K562 (cell line): ENCODE data around the gene NTNG1. TPM values are rescaled to one million over a fixed set of nuclear protein-coding genes. Genes with fewer than 3 reads are reported as not detected.

Experiments
- ATAC-seq: fragments of 200-7000 bp; cut with Tn5 transposase; 3 replicates; pipeline ENCODE4 v1.9.1; 2020; ENCODE audit warnings: moderate library complexity
- BruUV-seq: library from RNA; stranded (reverse); fragments of 400-500 nt; replicated peaks from 2 replicates; lab custom pipeline; 2021; lab: Mats Ljungman, UMichigan
- CTCF ChIA-PET: fragments of 300-600 bp; formaldehyde crosslinking; extraction: SDS; loops from one replicate; lab custom pipeline; 2021; ENCODE audit warnings: low intra/inter-chr PET ratio; lab: Yijun Ruan, JAX
- POLR2A ChIA-PET: fragments of 300-600, 350-650 bp; sonication (Branson Sonifier 250); formaldehyde crosslinking; extraction: SDS; loops from one replicate; lab custom pipeline; 2021; ENCODE audit warnings: antibody characterized with exemption, inconsistent platforms; lab: Yijun Ruan, JAX
- DNase-seq, 4 experiments: peaks; one replicate each; pipeline versions ENCODE4 v3.0.0 to v3.0.0-alpha.2; 2011 to 2018; ENCODE audit warnings: low spot score in 3 of 4, mixed read lengths in 3 of 4; ENCODE audit errors: extremely low read depth in 1 of 4
- FAIRE-seq: peaks from 2 replicates; lab custom pipeline; 2011; peaks lifted over from hg19 to GRCh38; lab: Jason Lieb, UNC
- H2AFZ ChIP-seq: 2 replicates; pipeline ENCODE4 v1.6.0; 2011; ENCODE audit warnings: low read depth, low read length, control low read depth, inconsistent platforms
- H3K27ac ChIP-seq: fragments of 200-600 bp; 3 replicates; pipeline ENCODE4 v1.8.0; 2011; ENCODE audit warnings: low read depth, mild to moderate bottlenecking, control low read depth, inconsistent platforms, low read length, moderate library complexity, mixed read lengths; ENCODE audit errors: extremely low read depth
- H3K27me3 ChIP-seq, 2 experiments: fragments of 300-600 bp in 1 of 2; 2 replicates in 1 of 2; 3 replicates in 1 of 2; pipeline versions ENCODE4 v1.6.0 to v1.8.0; 2011; ENCODE audit warnings: inconsistent platforms in 2 of 2, low read length in 2 of 2, mild to moderate bottlenecking in 1 of 2, mixed read lengths in 1 of 2, moderate library complexity in 1 of 2; ENCODE audit not compliant: control insufficient read depth in 2 of 2, insufficient read depth in 2 of 2
- H3K36me3 ChIP-seq: fragments of 300-600 bp; 3 replicates; pipeline ENCODE4 v1.8.0; 2011; ENCODE audit warnings: mild to moderate bottlenecking, low read length, inconsistent platforms; ENCODE audit not compliant: control insufficient read depth, insufficient read depth
- H3K4me1 ChIP-seq, 2 experiments: fragments of 200-600 bp in 1 of 2; replicated peaks in 1 of 2; 2 replicates in 1 of 2; 3 replicates in 1 of 2; pipeline versions ENCODE4 v1.5.1 to v1.8.0; 2011; ENCODE audit warnings: inconsistent platforms in 2 of 2, low read length in 2 of 2, mild to moderate bottlenecking in 1 of 2, mixed read lengths in 1 of 2, moderate library complexity in 1 of 2; ENCODE audit not compliant: control insufficient read depth in 2 of 2, insufficient read depth in 2 of 2
- H3K4me2 ChIP-seq: 2 replicates; pipeline ENCODE4 v1.6.1; 2011; ENCODE audit warnings: low read length, control low read depth, inconsistent platforms, mixed read lengths; ENCODE audit not compliant: insufficient read depth
- H3K4me3 ChIP-seq: fragments of 200-600 bp; sonication (generic), shearing (Covaris generic); 2 replicates; pipeline ENCODE4 v1.5.1; 2016; ENCODE audit warnings: control low read depth, inconsistent platforms
- H3K79me2 ChIP-seq: fragments of 200-600 bp; 3 replicates; pipeline ENCODE4 v1.8.0; 2011; ENCODE audit warnings: low read length, inconsistent platforms; ENCODE audit not compliant: control insufficient read depth, insufficient read depth
- H3K9ac ChIP-seq, 2 experiments: 2 replicates each; pipeline versions ENCODE4 v1.6.0 to v1.6.1; 2011; ENCODE audit warnings: low read depth in 2 of 2, low read length in 2 of 2, control low read depth in 1 of 2, inconsistent platforms in 1 of 2, mild to moderate bottlenecking in 1 of 2, mixed read lengths in 1 of 2; ENCODE audit not compliant: insufficient read depth in 1 of 2
- H3K9me1 ChIP-seq: one replicate; pipeline ENCODE4 v1.6.0; 2011; ENCODE audit warnings: inconsistent platforms, mild to moderate bottlenecking, low read length, moderate library complexity; ENCODE audit not compliant: control insufficient read depth, insufficient read depth
- H3K9me3 ChIP-seq: replicated peaks from 2 replicates; pipeline ENCODE4 v1.5.1; 2011; ENCODE audit warnings: low read depth, low read length, inconsistent platforms; ENCODE audit not compliant: control insufficient read depth, insufficient read depth
- H4K20me1 ChIP-seq: replicated peaks from 2 replicates; pipeline ENCODE4 v1.6.1; 2011; ENCODE audit warnings: low read length, inconsistent platforms, mixed read lengths; ENCODE audit not compliant: control insufficient read depth, insufficient read depth
- SMAD3 ChIP-seq: fragments of 450-650 bp; formaldehyde crosslinking; conservative IDR thresholded peaks from 2 replicates; pipeline ENCODE4 v1.4.0; 2020; ENCODE audit warnings: mild to moderate bottlenecking
- ZBTB11 ChIP-seq, 3 experiments: fragments of 200-800 bp in 1 of 3; fragments of 250-450 bp in 1 of 3; fragments of 450-650 bp in 1 of 3; sonication (Bioruptor Pico) in 1 of 3; sonication (Bioruptor generic) in 1 of 3; formaldehyde crosslinking in 1 of 3; IDR thresholded peaks; 2 replicates each; pipeline versions ENCODE4 v1.6.1 to v1.8.0; 2016 to 2022; ENCODE audit warnings: mild to moderate bottlenecking in 2 of 3, missing genetic modification characterization in 2 of 3, missing compliant biosample characterization in 1 of 3, moderate library complexity in 1 of 3
- ZNF324 ChIP-seq: fragments of 250-450 bp; sonication (Bioruptor Pico); IDR thresholded peaks from 2 replicates; pipeline ENCODE4 v1.4.0; 2020; ENCODE audit warnings: mild to moderate bottlenecking
- ZNF655 ChIP-seq: fragments of 250-450 bp; sonication (Bioruptor Pico); IDR thresholded peaks from 2 replicates; pipeline ENCODE4 v1.5.0; 2021
- WGBS: fragments of 100-300 bp; shearing (Covaris generic); methylation state at CpG from one replicate; pipeline ENCODE4 v1.1.6; 2016; ENCODE audit warnings: low coverage, mixed read lengths; ENCODE audit not compliant: insufficient coverage; ENCODE audit errors: missing lambda C conversion rate; 5-methylcytosine and 5-hydroxymethylcytosine counted together
- in situ Hi-C: fragments of 300-500 bp; cut with MboI; formaldehyde crosslinking; loops from 4 replicates; pipeline ENCODE4 v1.15.0; 2018; ENCODE audit warnings: inconsistent platforms, mixed read lengths
- intact Hi-C: fragments of 100-400 bp; cut with micrococcal nuclease; formaldehyde crosslinking; loops from 2 replicates; pipeline ENCODE4 v1.14.2; 2022
- polyA plus RNA-seq, 8 experiments: library from polyadenylated mRNA; depleted of rRNA in 4 of 8; stranded (reverse) in 5 of 8; unstranded in 3 of 8; fragments of >200 nt; fragmentation: Nextera tagmentation in 2 of 8; fragmentation: Illumina TruSeq in 1 of 8; extraction: Ambion mirVana in 2 of 8; extraction: Trizol in 1 of 8; gene quantifications; 2 replicates each; pipeline versions ENCODE4 v1.2.1 to v1.2.3, GENCODE V29; 2011 to 2014; ENCODE audit warnings: inconsistent platforms in 1 of 8, missing spikeins in 1 of 8
- total RNA-seq, 7 experiments: library from RNA; depleted of rRNA in 6 of 7; stranded (reverse); fragments of >200 nt in 6 of 7; fragmentation: Illumina TruSeq in 2 of 7; extraction: Trizol in 2 of 7; gene quantifications; 2 replicates each; pipeline versions ENCODE4 v1.2.1 to v1.2.3, GENCODE V29; 2011 to 2021; ENCODE audit warnings: low replicate concordance in 1 of 7

NTNG1 gene
- total and polyA plus RNA-seq, 9 of the 15 experiments (the other 6 are each of a cell fraction or from before 2014, with no cell fraction given), result not detected

- intact Hi-C loops, result no loop called here
Measured at GRCh38 chr1:107100331-107100984, 40.4 kb upstream of the NTNG1 start.

More at GRCh38 chr1:107100331-107100984, 40.4 kb upstream of the NTNG1 start:
- CTCF ChIA-PET, result no interaction called here
- WGBS, result 2% methylated on average over 3 of the region's 3 CpGs
- Histone ChIP-seq H3K27ac (no peak overlapping the region), H3K27me3 (no peaks in the 10 kb centered on the region), H3K9me1 (no peaks in the 10 kb centered on the region), H2AFZ (no peak overlapping the region), H3K4me3 (no peak overlapping the region), H3K9ac (no peak overlapping the region), H3K4me1 (no peaks in the 10 kb centered on the region), H3K79me2 (no peaks in the 10 kb centered on the region), H3K9me3 (no peaks in the 10 kb centered on the region), H3K36me3 (no peaks in the 10 kb centered on the region), H4K20me1 (no peaks in the 10 kb centered on the region), H3K4me2 (no peak overlapping the region)
- BruUV-seq, result no TSS peak
- POLR2A ChIA-PET, result interaction anchor here (1.3 kb wide), 1 partner anchor 56 kb away, joined by 3 read pairs; no protein-coding TSS in a partner anchor
- no peak for FAIRE-seq
- ATAC-seq, result no peak
- in situ Hi-C loops, result no loop called here
- no peak for DNase-seq
- TF ChIP-seq ZNF655 (no peak), ZNF324 (CRISPR knock-in tag) (no peak), ZBTB11 (CRISPR knock-in tag; IDR thresholded peaks at IDR 0.05) (peak in 1 of 3 experiments; percentile 6; a peak in 1 of 6 replicates), SMAD3 (CRISPR knock-in tag) (no peak)
